SK-N-MC (cell line): ENCODE measurements around the gene SPOPL.

Experiments used
- EZH2 ChIP-seq: fragments of 200-600 bp; sonication (generic); IDR thresholded peaks from one replicate; pipeline ENCODE4 v1.6.1; 2017; ENCODE audit warnings: antibody characterized with exemption
- FOXP2 ChIP-seq: optimal IDR thresholded peaks from 2 replicates; pipeline ENCODE3; 2011; ENCODE audit warnings: mild to moderate bottlenecking, moderate library complexity; ENCODE audit not compliant: insufficient read depth; ENCODE audit errors: extremely low read length, control extremely low read depth
- POLR2AphosphoS5 ChIP-seq: IDR thresholded peaks from 2 replicates; pipeline ENCODE4 v1.6.1; 2012; ENCODE audit warnings: mild to moderate bottlenecking, low read depth, low read length, borderline replicate concordance

DNA sequence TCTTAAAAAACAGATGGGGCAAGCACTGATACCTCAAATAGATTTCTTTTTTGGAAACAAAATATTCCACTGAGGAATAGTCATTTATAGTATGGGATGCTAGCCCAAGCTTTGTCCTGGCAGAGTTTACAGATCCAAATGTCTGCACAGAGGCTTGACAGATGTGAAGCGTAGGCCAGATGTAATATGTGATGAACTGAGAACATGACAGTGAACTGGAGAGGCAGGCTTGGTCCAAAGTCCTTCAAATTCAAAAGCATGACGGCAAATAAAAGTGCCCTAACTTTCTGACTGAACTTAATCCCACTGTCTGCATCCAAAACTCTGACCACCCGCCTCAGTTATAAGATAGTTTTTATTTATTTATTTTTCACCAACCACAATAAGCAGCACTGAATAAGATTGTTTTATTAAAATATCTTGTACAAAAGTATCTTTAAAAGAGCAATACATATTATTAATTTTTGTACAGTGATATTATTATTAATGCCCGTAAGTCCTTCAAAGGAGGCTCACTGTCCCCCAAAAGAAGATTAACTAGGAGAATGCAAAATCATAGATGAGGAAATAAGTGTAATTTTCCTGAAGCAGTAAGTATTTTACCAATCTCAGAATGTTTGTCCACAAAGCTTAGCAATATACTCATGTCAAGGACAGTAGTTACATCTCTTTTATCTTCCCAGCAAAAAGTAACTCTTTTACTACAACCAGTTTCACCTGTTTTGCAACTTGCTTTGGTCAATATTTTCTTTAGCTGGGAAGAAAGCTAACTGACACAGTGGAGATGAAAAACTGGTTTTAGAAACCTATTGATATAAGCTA, 10.7 kb upstream of the SPOPL start:
- TF ChIP-seq EZH2 = no peak
- TF ChIP-seq POLR2AphosphoS5 = no peak
- no peak for TF ChIP-seq FOXP2
